RWPE2 (cell line): ENCODE data around the gene FBXO42.

Experiments used
- ATAC-seq: fragments of 200-7000 bp; cut with Tn5 transposase; 3 replicates; pipeline ENCODE4 v1.9.1; 2021; ENCODE audit warnings: low read depth
- DNase-seq: peaks from one replicate; pipeline ENCODE4 v3.0.0-alpha.2; 2020; ENCODE audit warnings: low spot score
- H3K27ac ChIP-seq: fragments of 450-650 bp; 2 replicates; pipeline ENCODE4 v1.5.1; 2017; ENCODE audit warnings: mild to moderate bottlenecking; ENCODE audit not compliant: poor library complexity, severe bottlenecking
- H3K27me3 ChIP-seq: fragments of 250-450 bp; sonication (Bioruptor Pico); 2 replicates; pipeline ENCODE4 v1.5.1; 2021; ENCODE audit warnings: mild to moderate bottlenecking, moderate library complexity; ENCODE audit not compliant: insufficient read depth, poor library complexity, severe bottlenecking
- H3K36me3 ChIP-seq: fragments of 250-450 bp; sonication (Bioruptor Pico); 2 replicates; pipeline ENCODE4 v1.5.1; 2020; ENCODE audit warnings: low read depth, mild to moderate bottlenecking, moderate library complexity
- H3K4me1 ChIP-seq: fragments of 250-450 bp; sonication (Bioruptor Pico); 2 replicates; pipeline ENCODE4 v1.5.1; 2021; ENCODE audit warnings: mild to moderate bottlenecking, moderate library complexity; ENCODE audit not compliant: insufficient read depth, poor library complexity, severe bottlenecking
- H3K4me3 ChIP-seq: fragments of 250-450 bp; sonication (Bioruptor Pico); 2 replicates; pipeline ENCODE4 v1.5.1; 2021; ENCODE audit warnings: mild to moderate bottlenecking, moderate library complexity; ENCODE audit not compliant: severe bottlenecking
- H3K9me3 ChIP-seq: fragments of 250-450 bp; sonication (Bioruptor Pico); 2 replicates; pipeline ENCODE4 v1.5.1; 2021; ENCODE audit warnings: mild to moderate bottlenecking, moderate library complexity; ENCODE audit not compliant: severe bottlenecking
- TF ChIP-seq, protein P1 (sequence below): fragments of 450-650 bp; IDR thresholded peaks from one replicate; pipeline ENCODE4 v1.5.1; 2017; ENCODE audit warnings: mild to moderate bottlenecking, moderate library complexity; ENCODE audit not compliant: poor library complexity, severe bottlenecking

Gene FBXO42

DNA sequence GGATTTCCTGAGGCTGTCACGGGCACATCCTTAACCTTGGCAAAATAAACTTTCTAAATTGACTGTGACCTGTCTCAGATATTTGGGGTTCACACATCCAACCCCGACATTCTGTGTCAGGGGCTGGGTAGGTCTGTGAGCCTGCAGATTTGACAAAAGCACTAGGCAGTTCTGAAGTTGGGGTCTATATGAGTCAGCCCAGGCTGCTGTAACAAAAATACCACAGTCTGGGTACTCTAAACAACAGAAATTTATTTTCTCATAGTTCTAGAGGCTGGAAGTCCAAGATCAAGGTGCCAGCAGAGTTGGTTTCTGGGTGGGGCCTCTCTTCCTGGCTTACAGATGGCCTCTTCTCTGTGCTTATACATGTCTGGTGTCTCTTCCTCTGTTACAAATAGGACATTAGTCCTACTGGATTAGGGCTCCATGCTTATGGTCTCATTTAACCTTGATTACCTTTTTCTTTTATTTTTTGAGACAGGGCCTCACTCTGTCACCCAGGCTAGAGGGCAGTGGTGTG lies 112.2 kb downstream of the FBXO42 start:
- DNase-seq: no peak
- Histone ChIP-seq H3K9me3 (no peaks in the 10 kb centered on the region), H3K27ac (no peak overlapping the region), H3K27me3 (no peaks in the 10 kb centered on the region), H3K4me1 (peaks cover 12% of the 10 kb centered on the region), H3K36me3 (no peaks in the 10 kb centered on the region), H3K4me3 (no peak overlapping the region)
- TF ChIP-seq, protein P1, sequence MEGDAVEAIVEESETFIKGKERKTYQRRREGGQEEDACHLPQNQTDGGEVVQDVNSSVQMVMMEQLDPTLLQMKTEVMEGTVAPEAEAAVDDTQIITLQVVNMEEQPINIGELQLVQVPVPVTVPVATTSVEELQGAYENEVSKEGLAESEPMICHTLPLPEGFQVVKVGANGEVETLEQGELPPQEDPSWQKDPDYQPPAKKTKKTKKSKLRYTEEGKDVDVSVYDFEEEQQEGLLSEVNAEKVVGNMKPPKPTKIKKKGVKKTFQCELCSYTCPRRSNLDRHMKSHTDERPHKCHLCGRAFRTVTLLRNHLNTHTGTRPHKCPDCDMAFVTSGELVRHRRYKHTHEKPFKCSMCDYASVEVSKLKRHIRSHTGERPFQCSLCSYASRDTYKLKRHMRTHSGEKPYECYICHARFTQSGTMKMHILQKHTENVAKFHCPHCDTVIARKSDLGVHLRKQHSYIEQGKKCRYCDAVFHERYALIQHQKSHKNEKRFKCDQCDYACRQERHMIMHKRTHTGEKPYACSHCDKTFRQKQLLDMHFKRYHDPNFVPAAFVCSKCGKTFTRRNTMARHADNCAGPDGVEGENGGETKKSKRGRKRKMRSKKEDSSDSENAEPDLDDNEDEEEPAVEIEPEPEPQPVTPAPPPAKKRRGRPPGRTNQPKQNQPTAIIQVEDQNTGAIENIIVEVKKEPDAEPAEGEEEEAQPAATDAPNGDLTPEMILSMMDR: no peak
- no peak for ATAC-seq

DNA sequence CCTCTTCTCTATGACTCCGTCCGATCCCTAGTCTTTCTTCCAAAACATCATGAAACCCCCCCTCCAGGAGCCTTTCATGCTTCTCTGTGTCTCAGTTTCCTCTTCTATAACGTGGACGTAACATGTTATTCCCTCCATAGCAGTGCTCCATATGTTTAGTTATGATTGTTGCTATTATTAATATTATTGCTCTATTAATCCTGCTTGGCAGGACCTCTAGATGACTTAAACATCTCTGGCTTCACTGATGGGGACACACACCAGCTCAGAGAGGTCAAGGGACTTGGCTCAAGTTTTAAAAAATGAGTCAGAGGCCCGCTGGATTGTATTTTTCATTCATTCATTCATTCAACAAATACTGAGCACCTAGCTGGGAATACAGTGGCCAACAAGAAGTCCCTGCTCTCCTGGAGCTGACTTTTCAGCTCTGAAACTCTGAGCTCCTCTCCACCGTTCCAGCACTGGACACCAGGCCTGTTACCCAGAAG lies 114.9 kb downstream of the FBXO42 start:
- Histone ChIP-seq H3K9me3 (no peaks in the 10 kb centered on the region), H3K36me3 (no peaks in the 10 kb centered on the region), H3K4me3 (peak overlapping the region; percentile 46), H3K27ac (peak overlapping the region; percentile 61), H3K27me3 (no peaks in the 10 kb centered on the region), H3K4me1 (peaks cover 12% of the 10 kb centered on the region)
- DNase-seq: no peak
- ATAC-seq: no peak
- TF ChIP-seq, protein P1: no peak

DNA sequence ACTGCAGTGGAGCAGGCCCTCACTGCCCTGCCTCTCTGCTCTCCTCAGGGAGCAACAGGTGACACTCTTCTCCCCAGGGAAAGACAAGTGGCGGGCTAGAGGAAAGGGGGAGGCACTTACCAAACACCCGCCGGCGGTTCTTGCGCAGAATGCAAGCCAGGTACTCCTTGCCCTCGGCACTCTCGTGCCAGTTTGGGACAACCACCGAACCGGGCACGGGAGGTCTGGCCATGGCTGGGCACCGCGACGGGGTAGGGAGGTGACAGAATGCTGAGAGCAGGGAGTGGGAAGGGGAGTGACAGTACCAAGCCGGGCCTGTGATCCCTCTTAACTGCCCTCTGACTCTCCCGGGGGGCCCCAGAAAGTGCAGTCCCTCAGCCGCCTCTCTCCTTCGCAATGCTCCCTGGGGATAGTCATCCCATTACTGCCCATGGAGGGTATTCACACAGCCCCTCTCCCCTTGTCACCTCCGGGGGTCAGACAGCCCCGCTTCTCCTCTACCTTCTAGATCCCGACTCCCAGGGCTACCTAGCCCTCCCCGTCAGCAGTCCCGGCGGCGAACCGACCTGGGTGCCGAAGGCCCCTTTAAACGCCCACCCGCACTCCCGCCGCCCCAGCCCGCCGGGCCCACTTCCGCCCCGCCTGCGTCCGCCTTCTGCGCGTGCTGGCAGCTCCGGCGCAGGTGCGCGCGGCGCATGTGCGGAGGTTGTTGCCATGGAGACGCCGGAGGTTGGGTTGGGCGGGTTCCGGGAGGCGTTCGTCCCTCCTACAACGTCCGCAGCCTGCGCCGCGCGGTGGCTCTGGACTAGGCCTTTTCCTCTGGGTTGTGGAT lies 115.6 kb downstream of the FBXO42 start, which contains the start of gene CPLANE2:
Gene CPLANE2, minus strand, starts transcription at position 673 of the 832 bp plus-strand sequence. Its CDS starts 441 bp downstream, at position 232.
- no peaks in the 10 kb centered on the region for H3K27me3 ChIP-seq
- H3K4me1 ChIP-seq: peaks cover 12% of the 10 kb centered on the region
- TF ChIP-seq, protein P1: no peak
- H3K27ac ChIP-seq: peak within 1 kb of the TSS; percentile 61
- peak; percentile 82 for ATAC-seq
- H3K4me3 ChIP-seq: peak within 1 kb of the TSS; percentile 46
- no peaks in the 10 kb centered on the region for H3K9me3 ChIP-seq
- H3K36me3 ChIP-seq: no peaks in the 10 kb centered on the region
- DNase-seq: peak; percentile 93

DNA sequence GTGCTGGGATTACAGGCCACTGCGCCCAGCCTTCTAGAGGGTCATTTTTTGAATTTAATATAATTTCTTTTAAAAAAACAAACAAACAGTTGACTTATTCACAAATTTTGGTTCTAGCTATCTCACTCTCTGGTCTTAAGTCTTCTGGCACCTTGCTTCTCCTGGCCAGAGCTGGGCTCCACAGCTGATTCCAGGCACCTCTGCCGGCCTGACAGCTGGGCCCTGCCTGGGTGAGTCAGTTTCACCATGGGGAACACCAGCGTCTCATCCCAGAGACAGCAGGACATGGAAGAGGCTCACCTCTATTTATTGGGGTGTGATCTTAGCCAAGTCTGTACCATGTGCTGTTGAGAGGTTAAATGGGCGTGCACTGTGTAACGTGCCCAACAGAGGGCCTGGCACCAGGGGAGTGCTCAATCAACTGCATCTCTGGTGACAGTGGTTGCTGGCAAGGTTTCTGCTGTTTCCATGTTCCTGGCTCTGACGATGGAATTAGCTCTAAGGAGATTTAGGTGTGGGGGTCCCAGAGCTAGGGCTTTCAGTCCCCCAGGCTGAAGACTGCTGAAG lies 116.3 kb downstream of the FBXO42 start:
- Histone ChIP-seq H3K27me3 (no peaks in the 10 kb centered on the region), H3K36me3 (no peaks in the 10 kb centered on the region), H3K9me3 (no peaks in the 10 kb centered on the region), H3K4me1 (peaks cover 12% of the 10 kb centered on the region), H3K27ac (peak overlapping the region; percentile 61), H3K4me3 (peak overlapping the region; percentile 46)
- peak; percentile 70 for ATAC-seq
- DNase-seq: no peak
- TF ChIP-seq, protein P1: no peak
